Measurements from ENCODE around the gene HFE.

Gene HFE

DNA sequence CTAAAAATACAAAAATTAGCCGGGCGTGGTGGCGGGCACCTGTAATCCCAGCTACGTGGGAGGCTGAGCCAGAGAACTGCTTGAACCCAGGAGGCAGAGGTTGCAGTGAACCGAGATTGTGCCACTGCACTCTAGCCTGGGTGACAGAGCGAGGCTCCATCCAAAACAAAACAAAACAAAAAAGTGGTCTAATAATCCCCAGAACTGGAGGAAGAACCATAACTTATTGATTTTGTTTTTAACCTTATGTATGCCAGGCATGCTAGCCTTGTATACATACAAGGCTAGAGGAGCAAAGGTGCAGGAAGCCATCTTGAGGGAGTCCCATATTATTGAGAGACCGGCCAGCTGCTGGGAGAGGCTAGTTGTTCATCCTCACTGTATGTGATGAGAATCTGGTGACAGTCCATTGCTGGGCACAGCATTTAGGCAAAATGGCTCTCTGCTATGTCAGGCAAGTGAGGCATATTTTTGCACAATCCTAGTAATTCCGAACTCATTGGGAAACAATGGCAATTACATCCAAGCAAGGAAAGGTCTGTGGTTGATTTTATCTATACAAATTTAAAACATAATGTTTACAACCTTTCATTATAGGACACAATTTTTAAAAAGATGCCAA is 18.0 kb downstream of the HFE start:
- Histone ChIP-seq H3K4me1 (ENCODE audit: insufficient read depth, insufficient read length) (no peaks in the 10 kb centered on the region), H3K9me3 (ENCODE audit: insufficient read depth, low read length) (peaks cover 21% of the 10 kb centered on the region; the same call in 1 of the 2 replicates), H3K9ac (ENCODE audit: insufficient read length, low read depth) (no peak overlapping the region), H3K36me3 (ENCODE audit: insufficient read depth, insufficient read length, low read length) (no peaks in the 10 kb centered on the region), H3K27me3 (ENCODE audit: insufficient read depth, insufficient read length) (no peaks in the 10 kb centered on the region), H3K4me3 (ENCODE audit: insufficient read length, low read depth) (no peak overlapping the region)
- DNase-seq (ENCODE audit: low read depth, low spot score), result no peak
- TF ChIP-seq YY1 (IDR thresholded peaks at IDR 0.05; ENCODE audit: insufficient read depth, insufficient read length) (no peak), ZNF274 (IDR thresholded peaks at IDR 0.05; ENCODE audit: low read depth, low read length) (no peak), SUZ12 (IDR thresholded peaks at IDR 0.05; ENCODE audit: extremely low read depth, insufficient read depth, insufficient read length) (no peak)

DNA sequence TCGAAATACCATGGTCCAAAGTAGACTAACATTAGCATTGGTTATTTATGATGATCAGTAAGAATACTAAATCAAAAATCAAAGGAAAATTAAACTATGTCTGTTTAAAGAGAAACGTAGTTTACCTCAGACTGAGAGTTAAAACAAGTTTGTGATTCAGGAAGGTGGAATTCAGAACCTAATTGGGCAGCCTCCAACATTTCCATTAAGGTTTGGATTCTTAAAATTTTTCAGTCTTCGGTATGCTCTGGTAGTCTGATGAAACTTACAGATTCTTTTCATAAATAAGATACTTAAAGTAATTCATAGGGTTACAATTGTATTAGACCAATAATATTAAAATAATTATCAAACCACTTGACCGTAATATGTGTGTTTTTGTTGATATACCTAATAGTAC is 18.6 kb downstream of the HFE start:
- no peak for DNase-seq (ENCODE audit: low read depth, low spot score)
- Histone ChIP-seq H3K9ac (ENCODE audit: insufficient read length, low read depth) (no peak overlapping the region), H3K4me1 (ENCODE audit: insufficient read depth, insufficient read length) (no peaks in the 10 kb centered on the region), H3K9me3 (ENCODE audit: insufficient read depth, low read length) (peaks cover 21% of the 10 kb centered on the region; the same call in 1 of the 2 replicates), H3K4me3 (ENCODE audit: insufficient read length, low read depth) (no peak overlapping the region), H3K27me3 (ENCODE audit: insufficient read depth, insufficient read length) (no peaks in the 10 kb centered on the region), H3K36me3 (ENCODE audit: insufficient read depth, insufficient read length, low read length) (no peaks in the 10 kb centered on the region)
- TF ChIP-seq ZNF274 (IDR thresholded peaks at IDR 0.05; ENCODE audit: low read depth, low read length), result no peak
- no peak for TF ChIP-seq SUZ12 (IDR thresholded peaks at IDR 0.05; ENCODE audit: extremely low read depth, insufficient read depth, insufficient read length)
- no peak for TF ChIP-seq YY1 (IDR thresholded peaks at IDR 0.05; ENCODE audit: insufficient read depth, insufficient read length)

DNA sequence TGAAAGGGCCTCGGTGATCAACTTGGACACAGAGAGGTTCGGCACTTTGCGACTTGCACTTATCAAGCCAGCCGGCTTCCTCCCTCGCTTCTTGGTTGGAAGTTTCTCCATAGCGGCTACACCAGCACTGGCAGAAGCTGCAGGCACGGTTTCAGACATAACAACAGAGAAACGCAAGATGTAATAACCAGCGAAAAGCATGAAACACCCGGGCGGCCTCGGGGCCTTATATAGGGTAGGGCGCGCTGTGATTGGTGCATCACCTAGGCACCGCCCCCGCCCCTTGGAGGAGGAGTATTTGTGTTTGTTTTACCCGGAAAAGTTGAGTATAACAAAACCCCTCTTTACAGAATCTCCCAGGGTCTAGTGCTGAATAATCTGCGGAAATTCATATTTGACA is 20.7 kb downstream of the HFE start:
- no peaks in the 10 kb centered on the region for H3K27me3 ChIP-seq (ENCODE audit: insufficient read depth, insufficient read length)
- no peak for DNase-seq (ENCODE audit: low read depth, low spot score)
- H3K4me1 ChIP-seq (ENCODE audit: insufficient read depth, insufficient read length), result no peaks in the 10 kb centered on the region
- H3K4me3 ChIP-seq (ENCODE audit: insufficient read length, low read depth), result no peak overlapping the region
- no peak for TF ChIP-seq YY1 (IDR thresholded peaks at IDR 0.05; ENCODE audit: insufficient read depth, insufficient read length)
- no peak for TF ChIP-seq SUZ12 (IDR thresholded peaks at IDR 0.05; ENCODE audit: extremely low read depth, insufficient read depth, insufficient read length)
- TF ChIP-seq ZNF274 (IDR thresholded peaks at IDR 0.05; ENCODE audit: low read depth, low read length), result no peak
- H3K9ac ChIP-seq (ENCODE audit: insufficient read length, low read depth), result no peak overlapping the region
- H3K36me3 ChIP-seq (ENCODE audit: insufficient read depth, insufficient read length, low read length), result no peaks in the 10 kb centered on the region
- peaks cover 21% of the 10 kb centered on the region; the same call in 1 of the 2 replicates for H3K9me3 ChIP-seq (ENCODE audit: insufficient read depth, low read length)

DNA sequence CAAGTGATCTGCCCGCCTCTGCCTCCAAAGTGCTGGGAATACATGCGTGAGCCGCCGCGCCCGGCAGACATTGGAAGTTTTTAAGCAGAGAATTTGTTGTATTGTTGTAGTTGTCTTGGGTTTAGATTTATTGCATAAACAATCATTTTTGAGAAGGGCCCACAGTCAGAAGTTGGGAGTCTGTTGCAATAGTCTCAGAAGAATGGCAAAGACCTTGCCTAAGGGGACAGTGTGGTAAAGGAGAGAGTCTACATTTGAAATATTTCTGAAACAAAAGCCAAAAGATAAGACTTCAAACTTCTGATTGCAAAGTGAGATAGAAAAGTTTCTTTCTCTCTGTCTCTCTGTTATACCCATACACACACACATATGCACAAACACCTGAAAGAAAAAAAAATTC is 22.5 kb downstream of the HFE start:
- no peak overlapping the region for H3K9ac ChIP-seq (ENCODE audit: insufficient read length, low read depth)
- H3K4me3 ChIP-seq (ENCODE audit: insufficient read length, low read depth), result no peak overlapping the region
- H3K27me3 ChIP-seq (ENCODE audit: insufficient read depth, insufficient read length), result no peaks in the 10 kb centered on the region
- DNase-seq (ENCODE audit: low read depth, low spot score), result no peak
- H3K9me3 ChIP-seq (ENCODE audit: insufficient read depth, low read length), result peaks cover 21% of the 10 kb centered on the region; the same call in 1 of the 2 replicates
- no peaks in the 10 kb centered on the region for H3K4me1 ChIP-seq (ENCODE audit: insufficient read depth, insufficient read length)
- TF ChIP-seq YY1 (IDR thresholded peaks at IDR 0.05; ENCODE audit: insufficient read depth, insufficient read length) (no peak), ZNF274 (IDR thresholded peaks at IDR 0.05; ENCODE audit: low read depth, low read length) (no peak), SUZ12 (IDR thresholded peaks at IDR 0.05; ENCODE audit: extremely low read depth, insufficient read depth, insufficient read length) (no peak)
- no peaks in the 10 kb centered on the region for H3K36me3 ChIP-seq (ENCODE audit: insufficient read depth, insufficient read length, low read length)

DNA sequence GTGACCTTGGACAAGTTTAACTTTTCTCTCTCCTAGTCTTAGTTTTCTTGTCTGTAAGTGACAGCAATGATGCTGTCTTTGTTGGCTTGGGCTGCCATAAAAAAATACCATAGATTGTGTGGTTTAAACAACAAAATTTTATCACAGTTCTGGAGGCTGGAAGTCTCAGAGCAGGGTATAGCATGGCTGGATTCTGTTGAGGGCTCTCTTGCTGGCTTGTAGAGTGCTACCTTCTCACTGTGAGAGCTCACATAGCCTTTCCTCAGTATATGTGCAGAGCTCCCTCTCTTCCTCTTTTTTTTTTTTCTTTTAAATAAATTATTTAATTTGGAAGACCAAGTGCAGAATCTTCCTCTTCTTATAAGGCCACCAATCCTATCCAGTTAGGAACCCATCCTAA is 26.3 kb downstream of the HFE start:
- Histone ChIP-seq H3K4me3 (ENCODE audit: insufficient read length, low read depth) (no peak overlapping the region), H3K9me3 (ENCODE audit: insufficient read depth, low read length) (no peaks in the 10 kb centered on the region), H3K27me3 (ENCODE audit: insufficient read depth, insufficient read length) (no peaks in the 10 kb centered on the region), H3K36me3 (ENCODE audit: insufficient read depth, insufficient read length, low read length) (no peaks in the 10 kb centered on the region), H3K9ac (ENCODE audit: insufficient read length, low read depth) (no peak overlapping the region), H3K4me1 (ENCODE audit: insufficient read depth, insufficient read length) (no peaks in the 10 kb centered on the region)
- TF ChIP-seq YY1 (IDR thresholded peaks at IDR 0.05; ENCODE audit: insufficient read depth, insufficient read length) (no peak), SUZ12 (IDR thresholded peaks at IDR 0.05; ENCODE audit: extremely low read depth, insufficient read depth, insufficient read length) (no peak), ZNF274 (IDR thresholded peaks at IDR 0.05; ENCODE audit: low read depth, low read length) (no peak)
- no peak for DNase-seq (ENCODE audit: low read depth, low spot score)

DNA sequence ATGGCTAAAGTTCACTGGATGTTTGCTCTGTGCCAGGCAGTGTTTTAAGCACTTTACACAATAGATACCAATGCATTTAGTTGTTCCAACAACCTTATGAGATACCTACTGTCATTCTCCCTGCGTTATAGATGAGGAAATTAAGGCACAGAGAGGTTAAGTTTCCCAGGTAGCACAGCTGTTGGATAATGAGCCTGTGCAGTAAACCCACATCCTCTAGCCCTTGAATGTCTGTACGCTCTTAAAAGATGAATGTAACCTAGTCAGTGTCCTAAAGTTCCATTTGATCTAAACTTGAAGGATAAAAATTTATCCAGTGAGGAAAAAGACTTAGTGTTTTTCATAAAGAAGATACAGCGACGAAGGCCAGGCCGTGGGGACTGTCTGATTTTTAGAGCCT is 28.0 kb downstream of the HFE start:
- no peaks in the 10 kb centered on the region for H3K27me3 ChIP-seq (ENCODE audit: insufficient read depth, insufficient read length)
- DNase-seq (ENCODE audit: low read depth, low spot score), result no peak
- H3K9me3 ChIP-seq (ENCODE audit: insufficient read depth, low read length), result no peaks in the 10 kb centered on the region
- no peak overlapping the region for H3K9ac ChIP-seq (ENCODE audit: insufficient read length, low read depth)
- H3K4me3 ChIP-seq (ENCODE audit: insufficient read length, low read depth), result no peak overlapping the region
- H3K36me3 ChIP-seq (ENCODE audit: insufficient read depth, insufficient read length, low read length), result no peaks in the 10 kb centered on the region
- no peaks in the 10 kb centered on the region for H3K4me1 ChIP-seq (ENCODE audit: insufficient read depth, insufficient read length)
- TF ChIP-seq YY1 (IDR thresholded peaks at IDR 0.05; ENCODE audit: insufficient read depth, insufficient read length), result no peak
- no peak for TF ChIP-seq ZNF274 (IDR thresholded peaks at IDR 0.05; ENCODE audit: low read depth, low read length)
- TF ChIP-seq SUZ12 (IDR thresholded peaks at IDR 0.05; ENCODE audit: extremely low read depth, insufficient read depth, insufficient read length), result no peak

DNA sequence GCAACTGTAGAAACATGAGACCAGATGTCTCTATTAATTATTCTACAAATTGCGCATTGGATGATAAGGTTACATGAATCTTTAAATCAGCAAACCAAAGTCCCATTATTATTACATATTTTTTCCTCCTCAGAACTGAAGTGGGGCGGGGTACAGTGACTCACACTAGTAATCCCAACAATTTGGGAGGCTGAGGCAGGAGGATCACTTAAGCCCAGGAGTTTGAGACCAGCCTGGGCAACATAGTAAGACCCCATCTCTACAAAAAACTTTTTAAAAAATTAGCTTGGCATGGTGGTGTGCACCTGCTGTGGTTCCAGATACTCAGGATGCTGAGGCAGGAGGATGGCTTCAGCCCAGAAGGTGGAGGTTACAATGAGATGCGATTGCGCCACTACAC is 29.0 kb downstream of the HFE start:
- no peak overlapping the region for H3K9ac ChIP-seq (ENCODE audit: insufficient read length, low read depth)

More for the DNA sequence above, 29.0 kb downstream of the HFE start:
- TF ChIP-seq YY1 (IDR thresholded peaks at IDR 0.05; ENCODE audit: insufficient read depth, insufficient read length), result no peak
- TF ChIP-seq SUZ12 (IDR thresholded peaks at IDR 0.05; ENCODE audit: extremely low read depth, insufficient read depth, insufficient read length), result no peak
- no peak for TF ChIP-seq ZNF274 (IDR thresholded peaks at IDR 0.05; ENCODE audit: low read depth, low read length)
- Histone ChIP-seq H3K27me3 (ENCODE audit: insufficient read depth, insufficient read length) (no peaks in the 10 kb centered on the region), H3K4me1 (ENCODE audit: insufficient read depth, insufficient read length) (no peaks in the 10 kb centered on the region), H3K4me3 (ENCODE audit: insufficient read length, low read depth) (no peak overlapping the region), H3K9me3 (ENCODE audit: insufficient read depth, low read length) (no peaks in the 10 kb centered on the region), H3K36me3 (ENCODE audit: insufficient read depth, insufficient read length, low read length) (no peaks in the 10 kb centered on the region)
- no peak for DNase-seq (ENCODE audit: low read depth, low spot score)

Data from NT2/D1 (cell line).